C1 segment of cervical spinal cord (tissue), 14 donors: ENCODE data around the gene TLR6.

Experiments used
- DNase-seq, 14 donors: peaks; one replicate each; lab custom pipeline; 2025; lab: John Stamatoyannopoulos, UW

Gene TLR6

GRCh38 chr4:38868059-38868960 is 11.7 kb upstream of the TLR6 start:
- DNase-seq = peak in 7 of 14 donors; percentile 32 to 65 (median 54)

- peak in 12 of 14 donors; percentile 21 to 82 (median 54) for DNase-seq
Observed at GRCh38 chr4:38867478-38868058, 11.0 kb upstream of the TLR6 start, which contains the start of gene FAM114A1. FAM114A1 (plus strand) TSS chr4:38867806; CDS start chr4:38878079, 10,273 bp downstream.

- DNase-seq = no peak
Observed at GRCh38 chr4:38866973-38867477, 10.4 kb upstream of the TLR6 start.

- DNase-seq = no peak
Observed at GRCh38 chr4:38865445-38865844, 8.8 kb upstream of the TLR6 start.

- DNase-seq = no peak
Observed at GRCh38 chr4:38861791-38862190, 5.2 kb upstream of the TLR6 start.

- no peak for DNase-seq
Observed at GRCh38 chr4:38860788-38861424, 4.3 kb upstream of the TLR6 start.

GRCh38 chr4:38859501-38859900 is 2.9 kb upstream of the TLR6 start:
- no peak for DNase-seq

GRCh38 chr4:38858097-38858420 is 1.4 kb upstream of the TLR6 start:
- DNase-seq = no peak

GRCh38 chr4:38857354-38858096 is 908 bp upstream of the TLR6 start:
- DNase-seq = peak in 9 of 14 donors; percentile 9 to 60 (median 30)

GRCh38 chr4:38856046-38856445 is 571 bp downstream of the TLR6 start:
- no peak for DNase-seq

- DNase-seq = no peak
Observed at GRCh38 chr4:38855466-38855865, 1.2 kb downstream of the TLR6 start.

- DNase-seq = no peak
Observed at GRCh38 chr4:38846015-38846414, 10.6 kb downstream of the TLR6 start.

- no peak for DNase-seq
Observed at GRCh38 chr4:38842994-38843393, 13.6 kb downstream of the TLR6 start.

GRCh38 chr4:38837849-38838248 is 18.8 kb downstream of the TLR6 start:
- no peak for DNase-seq

- no peak for DNase-seq
Observed at GRCh38 chr4:38837334-38837733, 19.3 kb downstream of the TLR6 start.

- no peak for DNase-seq
Observed at GRCh38 chr4:38834570-38834969, 22.0 kb downstream of the TLR6 start.

GRCh38 chr4:38832624-38833528 is 23.7 kb downstream of the TLR6 start:
- no peak for DNase-seq

GRCh38 chr4:38832206-38832605 is 24.4 kb downstream of the TLR6 start:
- DNase-seq = no peak

GRCh38 chr4:38831653-38832052 is 25.0 kb downstream of the TLR6 start:
- no peak for DNase-seq

GRCh38 chr4:38829237-38829636 is 27.4 kb downstream of the TLR6 start:
- DNase-seq = no peak

- DNase-seq = no peak
Observed at GRCh38 chr4:38823766-38824165, 32.9 kb downstream of the TLR6 start.
